HG03342 (cell line): ENCODE results near the gene ZNF385B.

ENCODE experiments used
- ATAC-seq: cut with Tn5 transposase; IDR thresholded peaks from one replicate; pipeline ENCODE4 v1.9.1; 2021; ENCODE audit warnings: mild to moderate bottlenecking, moderate library complexity; ENCODE audit not compliant: unreplicated experiment

ZNF385B gene

GRCh38 chr2:179449010-179449409 lies 412.4 kb downstream of the ZNF385B start:
- ATAC-seq, result peak; percentile 93

GRCh38 chr2:179447839-179448447 lies 413.5 kb downstream of the ZNF385B start:
- ATAC-seq, result no peak

GRCh38 chr2:179447421-179447820 lies 414.0 kb downstream of the ZNF385B start:
- ATAC-seq, result no peak

GRCh38 chr2:179446476-179447141 lies 414.8 kb downstream of the ZNF385B start:
- no peak for ATAC-seq

DNA sequence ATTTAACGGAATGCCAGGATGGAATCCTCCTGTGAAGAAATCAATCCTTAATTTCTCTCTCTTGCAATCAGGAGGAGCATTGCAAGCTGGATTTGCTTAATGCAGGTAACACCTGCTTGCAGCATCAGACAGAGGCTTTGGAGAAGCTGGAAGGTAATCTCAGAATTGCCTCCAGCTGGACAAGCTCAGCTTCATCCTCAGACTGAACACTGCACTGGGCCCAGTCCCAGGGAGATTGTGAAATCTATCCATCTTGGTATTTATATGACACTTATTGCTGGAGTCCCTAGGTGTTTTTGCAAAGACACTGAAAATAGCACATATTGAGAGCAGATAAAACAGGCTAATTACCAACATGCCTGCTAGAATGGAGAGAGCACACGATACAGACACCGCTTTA lies 417.4 kb downstream of the ZNF385B start:
- no peak for ATAC-seq

DNA sequence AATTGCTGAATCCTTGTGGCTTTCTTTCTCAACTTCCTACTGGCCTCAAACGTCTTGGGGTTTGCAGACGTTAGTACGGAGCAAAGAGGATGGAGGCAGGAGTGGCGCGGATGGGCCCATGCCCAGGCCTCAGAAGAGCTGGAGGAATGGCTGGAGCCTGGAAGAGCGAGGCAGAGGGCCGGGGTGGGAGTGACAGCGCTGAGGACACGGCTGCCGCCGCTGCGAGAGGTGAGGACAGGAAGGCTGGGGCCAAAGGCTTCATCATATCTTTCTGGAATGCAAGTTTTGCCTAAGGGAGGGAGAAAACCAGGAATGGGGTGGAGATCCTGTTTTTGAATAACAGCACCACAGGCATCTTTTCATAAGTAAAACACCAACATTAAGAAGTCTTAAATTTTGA lies 418.2 kb downstream of the ZNF385B start:
- no peak for ATAC-seq

DNA sequence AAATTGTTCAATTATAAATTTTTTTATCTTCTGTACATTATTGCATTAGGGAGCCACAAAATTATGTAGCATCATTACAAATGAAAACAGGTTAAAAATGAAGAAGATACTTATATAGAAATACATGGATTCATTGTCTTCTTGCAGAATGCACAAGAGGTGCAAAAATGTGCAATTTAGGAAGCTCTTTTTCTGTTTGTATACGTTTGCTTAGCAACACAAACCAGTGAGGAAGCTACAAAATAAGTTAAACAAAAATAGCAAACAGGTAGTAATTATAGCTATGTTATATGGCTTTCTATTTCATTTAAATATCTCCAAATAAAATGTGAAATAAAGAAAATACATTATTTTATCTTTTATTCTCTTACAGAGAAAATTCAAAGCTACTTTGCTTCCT lies 419.2 kb downstream of the ZNF385B start:
- ATAC-seq, result no peak

- ATAC-seq, result no peak
Observed at GRCh38 chr2:179441551-179441950, 419.9 kb downstream of the ZNF385B start.

DNA sequence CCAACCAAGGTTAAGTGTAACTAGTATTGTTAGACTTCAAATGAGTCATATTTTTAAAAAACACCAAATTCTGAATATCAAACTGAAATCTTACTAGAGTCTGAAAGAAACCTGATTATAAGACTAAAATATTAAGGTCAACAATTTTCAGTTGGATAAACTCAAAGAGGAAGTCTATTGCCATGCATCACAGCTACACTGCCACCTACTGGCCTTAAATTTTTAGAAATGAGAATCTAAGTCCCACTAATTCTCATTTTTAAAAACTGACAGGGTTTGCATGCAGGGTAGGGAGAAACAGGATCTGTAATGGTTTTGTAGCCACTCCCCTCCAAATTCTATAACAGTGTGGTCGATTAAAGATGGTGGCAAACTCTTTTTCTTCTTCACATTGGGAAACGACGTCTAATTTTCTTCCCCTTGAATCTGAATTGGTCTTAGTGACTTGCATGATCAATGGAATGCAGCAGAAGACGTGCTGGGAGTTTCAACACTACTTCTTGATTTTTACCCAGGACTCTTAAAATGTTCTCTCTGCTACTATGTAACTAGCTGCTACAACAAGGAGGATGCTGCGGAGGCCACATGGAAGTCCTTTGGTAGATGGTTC lies 420.7 kb downstream of the ZNF385B start:
- peak; percentile 59 for ATAC-seq

DNA sequence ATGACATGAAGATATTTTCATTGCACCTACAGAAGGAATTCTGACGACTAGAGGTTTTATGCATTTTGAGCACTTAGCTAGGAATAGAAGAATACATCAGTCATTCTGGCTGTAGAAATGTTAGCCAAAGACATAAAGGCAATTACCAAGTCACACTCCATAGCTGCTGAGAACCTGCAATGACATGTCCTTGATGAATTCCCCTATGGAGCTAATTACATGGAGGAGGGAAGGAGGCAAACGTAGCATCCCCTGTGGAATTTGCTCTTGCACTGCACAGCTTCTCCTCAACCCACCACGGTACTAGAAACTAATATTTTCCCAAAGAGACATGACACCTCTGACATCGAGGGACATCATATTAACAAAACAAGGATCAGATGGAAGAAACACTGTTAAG lies 422.8 kb downstream of the ZNF385B start:
- no peak for ATAC-seq

- no peak for ATAC-seq
Observed at GRCh38 chr2:179437430-179437829, 424.0 kb downstream of the ZNF385B start.

DNA sequence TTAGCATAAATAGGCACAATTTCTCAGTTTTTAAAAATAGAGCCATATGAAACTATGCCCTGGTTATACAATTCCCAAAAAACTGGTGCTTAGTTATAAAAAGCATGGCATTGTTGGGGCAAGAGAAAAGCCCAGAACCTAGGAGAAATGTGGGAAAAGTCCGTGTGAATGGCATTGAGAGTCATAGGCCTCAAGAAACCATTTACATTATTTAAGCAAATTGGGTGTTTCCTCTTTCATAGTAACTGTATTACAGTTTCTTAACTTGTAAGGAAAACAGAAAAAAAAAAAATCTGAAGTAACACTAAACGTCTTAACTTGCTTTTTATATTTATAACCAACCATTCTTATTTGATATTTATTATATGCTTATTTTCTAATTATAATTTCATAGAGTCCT lies 425.8 kb downstream of the ZNF385B start:
- ATAC-seq, result no peak

- no peak for ATAC-seq
Observed at GRCh38 chr2:179435000-179435399, 426.4 kb downstream of the ZNF385B start.

GRCh38 chr2:179434357-179434756 lies 427.1 kb downstream of the ZNF385B start:
- no peak for ATAC-seq

GRCh38 chr2:179432751-179433150 lies 428.7 kb downstream of the ZNF385B start:
- ATAC-seq, result no peak

GRCh38 chr2:179429597-179429996 lies 431.8 kb downstream of the ZNF385B start:
- no peak for ATAC-seq

DNA sequence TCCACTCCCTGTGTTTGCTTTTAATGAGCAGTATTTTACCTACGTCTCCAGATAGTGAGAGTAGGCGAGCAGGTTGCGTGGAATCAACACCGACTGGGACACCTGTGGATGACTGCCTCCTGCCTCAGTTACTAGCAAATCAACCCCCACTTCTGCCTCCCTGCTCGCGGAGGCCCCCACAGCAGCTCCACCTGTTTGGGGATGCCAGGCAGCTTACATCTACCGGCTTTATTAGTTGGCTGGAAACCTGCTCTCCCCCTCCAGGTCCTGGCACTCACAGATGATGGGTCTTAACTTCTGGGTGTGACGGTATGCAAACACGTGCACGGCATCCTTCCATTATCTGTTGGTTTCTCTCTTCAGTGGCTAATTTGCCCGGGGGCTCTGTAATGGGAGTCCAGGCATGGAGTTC lies 432.3 kb downstream of the ZNF385B start:
- no peak for ATAC-seq

- ATAC-seq, result no peak
Observed at GRCh38 chr2:179428649-179429048, 432.8 kb downstream of the ZNF385B start.

GRCh38 chr2:179427065-179427464 lies 434.3 kb downstream of the ZNF385B start:
- ATAC-seq, result no peak

- no peak for ATAC-seq
Observed at GRCh38 chr2:179424571-179424970, 436.8 kb downstream of the ZNF385B start.

- peak; percentile 82 for ATAC-seq
Observed at GRCh38 chr2:179422037-179422643, 439.3 kb downstream of the ZNF385B start.

GRCh38 chr2:179417436-179417949 lies 443.9 kb downstream of the ZNF385B start:
- ATAC-seq, result no peak
